ENCODE data around the gene SPACDR.
A peak's percentile ranks its signal among the peaks of the same experiment; 100 is the strongest.

The SPACDR gene

GRCh38 chr7:100475549-100475948 lies 11.5 kb upstream of the SPACDR start:
- no peak for DNase-seq (ENCODE audit: low read depth in 1 of 2, low spot score in 1 of 2)
- Histone ChIP-seq H3K27ac (replicated peaks) (peak overlapping the region; percentile 22; the same call in 1 of the 2 replicates), H3K27me3 (ENCODE audit: insufficient read depth, poor library complexity, severe bottlenecking) (no peaks in the 10 kb centered on the region), H3K4me3 (replicated peaks; ENCODE audit: insufficient read depth, low read length) (no peak overlapping the region)
- TF ChIP-seq REST (IDR thresholded peaks at IDR 0.05; ENCODE audit: insufficient replicate concordance, low read depth): no peak
- no peak for TF ChIP-seq SPI1 (IDR thresholded peaks at IDR 0.05; ENCODE audit: borderline replicate concordance, low read depth)
- TF ChIP-seq CTCF (IDR thresholded peaks at IDR 0.05; ENCODE audit: insufficient read depth, low read length): no peak
- no peak for TF ChIP-seq GABPA (IDR thresholded peaks at IDR 0.05; ENCODE audit: low read depth)
- TF ChIP-seq POLR2AphosphoS5 (IDR thresholded peaks at IDR 0.05; ENCODE audit: low read depth): no peak

- Histone ChIP-seq H3K27me3 (ENCODE audit: insufficient read depth, poor library complexity, severe bottlenecking) (no peaks in the 10 kb centered on the region), H3K27ac (replicated peaks) (no peak overlapping the region), H3K4me3 (replicated peaks; ENCODE audit: insufficient read depth, low read length) (no peak overlapping the region)
- TF ChIP-seq SPI1 (IDR thresholded peaks at IDR 0.05; ENCODE audit: borderline replicate concordance, low read depth) (no peak), GABPA (IDR thresholded peaks at IDR 0.05; ENCODE audit: low read depth) (no peak)
- DNase-seq (ENCODE audit: low read depth in 1 of 2, low spot score in 1 of 2): peak in 1 of 2 experiments; percentile 66
Measured at GRCh38 chr7:100472854-100473499, 8.9 kb upstream of the SPACDR start.

GRCh38 chr7:100472121-100472851 lies 8.2 kb upstream of the SPACDR start:
- no peak overlapping the region for H3K27ac ChIP-seq (replicated peaks)
- H3K4me3 ChIP-seq (replicated peaks; ENCODE audit: insufficient read depth, low read length): no peak overlapping the region
- DNase-seq (ENCODE audit: low read depth in 1 of 2, low spot score in 1 of 2): no peak

More at GRCh38 chr7:100472121-100472851, 8.2 kb upstream of the SPACDR start:
- H3K27me3 ChIP-seq (ENCODE audit: insufficient read depth, poor library complexity, severe bottlenecking): no peaks in the 10 kb centered on the region
- TF ChIP-seq GABPA (IDR thresholded peaks at IDR 0.05; ENCODE audit: low read depth) (no peak), POLR2AphosphoS5 (IDR thresholded peaks at IDR 0.05; ENCODE audit: low read depth) (no peak), CTCF (IDR thresholded peaks at IDR 0.05; ENCODE audit: insufficient read depth, low read length) (no peak), SPI1 (IDR thresholded peaks at IDR 0.05; ENCODE audit: borderline replicate concordance, low read depth) (no peak), REST (IDR thresholded peaks at IDR 0.05; ENCODE audit: insufficient replicate concordance, low read depth) (no peak)
